Heart left ventricle (tissue), 16 donors: Measurements from ENCODE around the gene ETFB. TPM values are rescaled to one million over a fixed set of nuclear protein-coding genes. Genes with fewer than 3 reads are reported as not detected.

Experiments
- ATAC-seq, 4 donors: fragments of 200-7000 bp; cut with Tn5 transposase; one replicate each; pipeline ENCODE4 v1.9.1; 2020 to 2022; ENCODE audit warnings: moderate library complexity in 4 of 4, mild to moderate bottlenecking in 3 of 4, moderate number of reproducible peaks in 1 of 4
- DNase-seq, 5 donors: peaks; one replicate each; pipeline ENCODE4 v3.0.0-alpha.2; 2020
- H3K27ac ChIP-seq, 12 donors: fragments of 200-600 bp; sonication (generic) in 4 of 12; one replicate each; pipeline versions ENCODE4 v1.5.0 to v1.8.0; 2016 to 2022; ENCODE audit warnings: mild to moderate bottlenecking in 2 of 12
- H3K27me3 ChIP-seq, 9 donors: fragments of 200-600 bp; sonication (generic) in 2 of 9; one replicate each; pipeline versions ENCODE4 v1.5.1 to v1.8.0; 2016 to 2022; ENCODE audit warnings: mild to moderate bottlenecking in 3 of 9
- H3K36me3 ChIP-seq, 9 donors: fragments of 200-600 bp; sonication (generic) in 2 of 9; one replicate each; pipeline versions ENCODE4 v1.5.0 to v1.8.0; 2018 to 2022; ENCODE audit warnings: mild to moderate bottlenecking in 2 of 9
- H3K4me1 ChIP-seq, 12 donors: fragments of 200-600 bp; sonication (generic) in 4 of 12; one replicate each; pipeline versions ENCODE4 v1.5.0 to v1.8.0; 2016 to 2022; ENCODE audit warnings: mild to moderate bottlenecking in 3 of 12
- H3K4me3 ChIP-seq, 12 donors: fragments of 200-600 bp; sonication (generic) in 4 of 12; one replicate each; pipeline versions ENCODE4 v1.5.0 to v1.8.0; 2017 to 2022; ENCODE audit warnings: mild to moderate bottlenecking in 9 of 12, moderate library complexity in 4 of 12
- H3K9me3 ChIP-seq, 12 donors: fragments of 200-600 bp; sonication (generic) in 4 of 12; one replicate each; pipeline versions ENCODE4 v1.5.0 to v1.8.0; 2016 to 2022; ENCODE audit warnings: mild to moderate bottlenecking in 1 of 12
- POLR2A ChIP-seq, 2 donors: fragments of 450-650 bp; IDR thresholded peaks; one replicate each; pipeline ENCODE4 v1.6.1; 2017; ENCODE audit warnings: antibody characterized with exemption in 2 of 2, mild to moderate bottlenecking in 2 of 2, moderate library complexity in 2 of 2
- WGBS, 4 donors: extraction: QIAGEN DNeasy Blood & Tissue Kit in 2 of 4; methylation state at CpG; one replicate each; pipeline versions ENCODE4 v1.1.5 to v1.1.7; 2013 to 2018; 5-methylcytosine and 5-hydroxymethylcytosine counted together
- intact Hi-C, 10 donors: fragments of 100-400 bp; cut with DNase I; formaldehyde crosslinking; loops; one replicate each; pipeline versions ENCODE4 v1.11.1 to v1.14.2; 2022
- polyA plus RNA-seq, 2 donors: library from polyadenylated mRNA; stranded (reverse); fragments of 200-250 nt; gene quantifications; one replicate each; pipeline ENCODE4 v1.2.3, GENCODE V29; 2013
- total RNA-seq, 9 donors: library from RNA; depleted of rRNA in 2 of 9; stranded (reverse); fragments of >200 nt in 2 of 9; fragmentation: NEBNext Ultra II Directional in 3 of 9; extraction: Animal tissue kit (Norgen Biotek cat#: 25700) in 3 of 9; gene quantifications; one replicate each; pipeline versions ENCODE4 v1.1.0 to v1.2.4, GENCODE V29; 2016 to 2023
- TF ChIP-seq, protein P1 (sequence below), 12 donors: fragments of 200-600 bp; sonication (generic) in 4 of 12; IDR thresholded peaks; one replicate each; pipeline versions ENCODE4 v1.5.0 to v1.8.0; 2018 to 2022; ENCODE audit warnings: antibody characterized with exemption in 12 of 12, mild to moderate bottlenecking in 5 of 12
- donor health status: ischemic (EF 13 %, LVEDD 7.1; RV severe dilation, severe dysfunction).
- donor health status: healthy with polysubstance abuse.
- donor health status: DM: no; HTN: yes; CAD: no.
- donor health status: DM: no; HTN: no; CAD: no.
- donor health status: ischemic (EF 25% LVEDD 6.9; RV normal size, moderate dysfunction).
- donor health status: ischemic (EF 25% LVEDD 5.7; RV mildly dilated, moderate dysfunction).
- donor health status: healthy.
- donor health status: DM: yes; HTN: yes; CAD: no.
- donor health status: ischemic (EF 35%, LVEDD 5.7; RV mildly dilated, moderate dysfunction).
- donor health status: nonischemic (EF 11% LVEDD 7.7; RV severe dilation, severe dysfunction).
- donor health status: DM: yes; HTN: yes; CAD: no.
- donor health status: PGD.
- donor health status: ischemic (EF 29% LVEDD 5.4; RV normal size, mild dysfunction).
- donor health status: nonischemic (EF 23%, LVEDD 6.1; RV moderate dilation, normal function).

The ETFB gene
- total and polyA plus RNA-seq, 11 donors = 206 to 835 (median 301) TPM

DNA sequence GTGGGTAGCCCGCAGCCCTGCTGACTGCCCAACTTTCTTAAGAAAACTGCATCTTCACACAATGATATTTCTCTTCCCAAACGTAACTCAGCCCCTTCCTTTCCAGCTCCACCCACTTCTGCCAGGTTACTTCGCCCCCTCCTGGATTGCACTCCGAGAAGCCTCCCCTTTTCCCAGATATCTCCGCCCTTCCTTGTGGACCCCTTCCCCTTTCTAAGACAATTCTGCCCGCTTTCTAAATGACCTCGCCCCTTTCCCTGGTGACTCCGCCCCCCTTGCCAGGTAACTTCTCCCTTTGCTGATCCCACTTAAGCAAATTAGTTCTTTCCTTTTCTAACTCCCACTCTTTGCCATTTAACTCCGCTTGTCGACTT is 26.9 kb downstream of the ETFB start:
- no peak for DNase-seq
- peaks cover 0 to 6% (median 0%) of the 10 kb centered on the region in 9 donors for H3K36me3 ChIP-seq
- no peak for ATAC-seq
- no peak for TF ChIP-seq POLR2A (IDR thresholded peaks at IDR 0.05)
- TF ChIP-seq, protein P1, sequence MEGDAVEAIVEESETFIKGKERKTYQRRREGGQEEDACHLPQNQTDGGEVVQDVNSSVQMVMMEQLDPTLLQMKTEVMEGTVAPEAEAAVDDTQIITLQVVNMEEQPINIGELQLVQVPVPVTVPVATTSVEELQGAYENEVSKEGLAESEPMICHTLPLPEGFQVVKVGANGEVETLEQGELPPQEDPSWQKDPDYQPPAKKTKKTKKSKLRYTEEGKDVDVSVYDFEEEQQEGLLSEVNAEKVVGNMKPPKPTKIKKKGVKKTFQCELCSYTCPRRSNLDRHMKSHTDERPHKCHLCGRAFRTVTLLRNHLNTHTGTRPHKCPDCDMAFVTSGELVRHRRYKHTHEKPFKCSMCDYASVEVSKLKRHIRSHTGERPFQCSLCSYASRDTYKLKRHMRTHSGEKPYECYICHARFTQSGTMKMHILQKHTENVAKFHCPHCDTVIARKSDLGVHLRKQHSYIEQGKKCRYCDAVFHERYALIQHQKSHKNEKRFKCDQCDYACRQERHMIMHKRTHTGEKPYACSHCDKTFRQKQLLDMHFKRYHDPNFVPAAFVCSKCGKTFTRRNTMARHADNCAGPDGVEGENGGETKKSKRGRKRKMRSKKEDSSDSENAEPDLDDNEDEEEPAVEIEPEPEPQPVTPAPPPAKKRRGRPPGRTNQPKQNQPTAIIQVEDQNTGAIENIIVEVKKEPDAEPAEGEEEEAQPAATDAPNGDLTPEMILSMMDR (IDR thresholded peaks at IDR 0.05) = no peak
- intact Hi-C loops = loop anchor here in 7 of 10 donors (1.0 to 10.0 kb wide), 10 partner anchors 28 to 318 kb away; partner anchors contain the start of genes C19orf84 (in 2 of the 7), ETFB (in 2 of the 7) and CLDND2 (in 1 of the 7)
- no peaks in the 10 kb centered on the region for H3K27me3 ChIP-seq
- H3K9me3 ChIP-seq = no peaks in the 10 kb centered on the region
- 1% methylated on average over 10 of the region's 10 CpGs for WGBS, 4 donors
- H3K4me1 ChIP-seq = peaks cover 0 to 22% (median 12%) of the 10 kb centered on the region in 12 donors
- H3K27ac ChIP-seq = peak overlapping the region in 10 of 12 donors; percentile 1 to 88 (median 40)
- peak overlapping the region; percentile 43 to 75 (median 62) for H3K4me3 ChIP-seq

- no peaks in the 10 kb centered on the region for H3K27me3 ChIP-seq
These were observed 27.4 kb downstream of the ETFB start for GRCh38 chr19:51338563-51339312.

DNA sequence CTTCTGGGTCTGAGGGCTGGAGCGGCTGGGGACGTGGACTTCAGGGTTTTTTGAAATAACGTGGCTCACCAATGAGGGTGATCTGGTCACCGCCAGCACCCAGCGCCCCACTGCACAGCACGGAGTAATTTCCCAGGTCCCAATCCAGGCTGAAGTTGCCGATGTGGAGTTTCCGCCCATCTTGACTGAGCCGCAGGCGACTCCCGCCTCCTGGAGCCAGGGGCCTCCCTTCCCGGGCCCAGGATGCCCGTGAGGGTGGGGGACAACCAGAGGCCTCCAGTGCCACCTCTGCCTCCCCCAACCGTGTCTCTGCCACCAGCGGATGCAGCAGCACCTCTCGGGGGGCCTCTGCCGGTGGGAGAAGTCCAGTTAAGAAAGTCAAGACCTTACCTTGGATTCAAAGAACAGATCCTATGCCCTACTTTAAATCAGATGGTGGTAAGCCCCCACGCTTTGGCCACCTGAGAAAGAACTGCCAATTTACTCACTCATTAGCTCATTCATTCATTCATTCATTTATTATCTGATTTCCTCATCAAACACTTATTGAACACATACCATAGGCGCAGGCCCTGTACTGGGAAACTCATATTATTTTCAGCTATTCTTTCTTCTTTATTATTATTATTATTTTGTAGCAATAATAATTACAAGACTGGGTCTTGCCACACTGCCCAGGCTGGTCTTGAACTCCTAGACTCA is 28.2 kb downstream of the ETFB start:
- ATAC-seq (no peak), DNase-seq (no peak)
- no peak for TF ChIP-seq POLR2A (IDR thresholded peaks at IDR 0.05)
- TF ChIP-seq, protein P1 (IDR thresholded peaks at IDR 0.05) = no peak
- WGBS, 4 donors = 77 to 90% (median 80%) methylated on average over 12 to 19 of the region's 19 CpGs
- no peaks in the 10 kb centered on the region for H3K9me3 ChIP-seq
- H3K4me1 ChIP-seq = peaks cover 0 to 22% (median 12%) of the 10 kb centered on the region in 12 donors
- H3K27ac ChIP-seq = no peak overlapping the region
- intact Hi-C loops = loop anchor here in 7 of 10 donors (1.0 to 10.0 kb wide), 10 partner anchors 29 to 319 kb away; partner anchors contain the start of genes C19orf84 (in 2 of the 7), ETFB (in 2 of the 7) and CLDND2 (in 1 of the 7)
- H3K27me3 ChIP-seq = no peaks in the 10 kb centered on the region
- no peaks in the 10 kb centered on the region for H3K36me3 ChIP-seq
- H3K4me3 ChIP-seq = peak overlapping the region in 1 of 12 donors; percentile 70

More at GRCh38 chr19:51338563-51339312, 27.4 kb downstream of the ETFB start:
- TF ChIP-seq POLR2A (IDR thresholded peaks at IDR 0.05) = no peak
- TF ChIP-seq, protein P1 (IDR thresholded peaks at IDR 0.05) = peak; percentile 72 to 91 (median 80)
- Histone ChIP-seq H3K36me3 (peaks cover 0 to under 1% (median 0%) of the 10 kb centered on the region in 9 donors), H3K9me3 (no peaks in the 10 kb centered on the region), H3K4me1 (peaks cover 0 to 22% (median 12%) of the 10 kb centered on the region in 12 donors), H3K27ac (peak overlapping the region in 10 of 12 donors; percentile 1 to 88 (median 40)), H3K4me3 (peak overlapping the region; percentile 43 to 75 (median 62))
- 4 to 13% (median 5%) methylated on average over 26 to 43 of the region's 43 CpGs for WGBS, 4 donors
- DNase-seq (peak; percentile 74 to 89 (median 82)), ATAC-seq (peak; percentile 52 to 76 (median 72))
- intact Hi-C loops = loop anchor here in 7 of 10 donors (1.0 to 10.0 kb wide), 11 partner anchors 28 to 319 kb away; partner anchors contain the start of genes C19orf84 (in 2 of the 7), ETFB (in 2 of the 7) and CLDND2 (in 1 of the 7)
